GM19395 (cell line): ENCODE results near the gene EPB42.
"Not testable (repeated sequence)": the region's sequence is repeated elsewhere in the genome, so short reads cannot be mapped to it uniquely, and the experiment has no call there.

ENCODE experiments used
- ATAC-seq: cut with Tn5 transposase; IDR thresholded peaks from one replicate; pipeline ENCODE4 v1.9.1; 2021; ENCODE audit warnings: mild to moderate bottlenecking, moderate library complexity; ENCODE audit not compliant: unreplicated experiment

Gene EPB42

GRCh38 chr15:43213466-43213865 lies 7.4 kb downstream of the EPB42 start:
- ATAC-seq = no peak

DNA sequence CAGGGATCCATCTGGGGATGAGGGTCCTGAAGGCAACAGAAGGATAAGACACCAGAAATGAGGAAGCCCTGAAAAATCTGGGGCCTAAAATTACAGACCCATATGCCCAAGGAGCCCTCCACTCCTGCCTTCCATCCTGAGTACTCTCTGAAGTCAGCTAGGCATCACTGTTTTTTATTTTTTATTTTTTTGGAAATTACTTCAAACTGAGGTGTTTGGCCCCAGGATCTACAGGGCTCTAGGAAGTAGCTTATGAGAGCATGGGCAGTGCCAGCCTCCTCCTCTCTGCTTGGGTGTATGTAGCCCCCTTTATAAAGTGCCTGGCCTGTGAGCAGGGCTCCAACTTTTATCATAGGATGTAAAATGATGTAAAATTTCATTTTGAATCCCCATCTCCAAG lies 7.9 kb downstream of the EPB42 start:
- ATAC-seq = no peak

DNA sequence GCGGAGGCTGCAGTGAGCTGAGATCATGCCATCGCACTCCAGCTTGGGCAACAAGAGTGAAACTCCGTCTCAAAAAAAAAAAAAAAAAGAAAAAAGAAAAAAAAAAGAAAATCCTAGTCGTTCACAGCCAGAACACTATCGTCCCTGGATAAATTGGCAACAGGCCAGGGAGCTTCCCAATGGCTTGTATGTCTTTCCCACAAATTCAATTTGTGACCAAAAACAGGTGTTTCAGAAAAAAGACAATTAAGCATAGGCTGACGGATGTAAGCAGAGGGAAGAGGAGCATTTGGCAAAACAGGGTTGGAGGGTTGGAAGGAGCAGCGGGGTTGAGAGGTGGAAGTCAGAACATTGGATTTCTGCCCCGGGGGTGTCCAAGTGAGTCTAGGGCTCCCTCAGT lies 8.5 kb downstream of the EPB42 start:
- no peak for ATAC-seq

- ATAC-seq = no peak
Observed at GRCh38 chr15:43211224-43211735, 9.5 kb downstream of the EPB42 start.

DNA sequence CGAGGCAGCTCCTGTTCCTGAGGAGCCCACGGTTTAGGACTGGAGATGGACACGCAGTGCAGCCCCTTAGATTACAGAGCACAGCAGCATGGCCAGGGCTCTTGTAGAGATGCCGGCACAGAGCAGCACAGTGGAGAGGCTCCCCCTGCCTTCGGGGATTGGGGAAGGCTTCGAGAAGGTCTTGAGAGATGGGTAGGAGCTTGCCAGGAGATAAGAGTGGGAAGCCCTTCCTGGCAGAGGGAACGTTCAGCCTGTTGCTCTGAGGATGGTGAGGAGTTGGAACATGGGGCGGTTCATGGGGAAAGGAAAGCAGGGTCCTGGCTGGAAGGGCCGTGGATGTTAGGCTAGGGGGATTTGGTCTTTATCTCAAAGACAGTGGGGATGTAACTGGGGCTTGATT lies 10.0 kb downstream of the EPB42 start:
- ATAC-seq = no peak

DNA sequence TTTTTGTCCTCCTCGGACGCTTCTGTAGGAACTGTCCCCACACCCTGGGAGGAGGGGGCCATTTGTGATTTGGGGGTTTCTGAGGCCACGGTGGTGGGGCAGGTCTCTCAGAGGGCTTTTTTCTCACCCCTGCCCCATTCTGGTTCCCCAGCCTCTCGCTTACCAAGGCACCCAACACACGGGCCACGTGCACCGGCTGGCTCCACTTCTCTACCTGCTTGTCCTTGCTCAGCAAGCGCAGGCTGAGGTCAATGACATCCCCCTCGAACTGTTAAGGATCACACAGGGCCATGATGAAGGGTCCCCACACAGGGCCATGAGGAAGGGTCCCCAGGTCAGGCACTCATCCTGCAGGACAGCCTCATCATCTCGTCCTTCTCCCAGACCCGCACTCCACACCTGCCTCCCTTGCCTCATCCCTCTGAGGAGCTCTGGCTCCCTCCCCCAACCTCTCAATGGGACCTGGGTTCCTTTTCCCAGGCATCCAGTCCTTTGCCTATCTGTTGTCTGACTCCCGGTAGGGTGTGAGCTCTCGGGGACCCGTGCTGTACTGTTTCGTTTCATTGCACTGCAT lies 10.6 kb downstream of the EPB42 start:
- no peak for ATAC-seq

DNA sequence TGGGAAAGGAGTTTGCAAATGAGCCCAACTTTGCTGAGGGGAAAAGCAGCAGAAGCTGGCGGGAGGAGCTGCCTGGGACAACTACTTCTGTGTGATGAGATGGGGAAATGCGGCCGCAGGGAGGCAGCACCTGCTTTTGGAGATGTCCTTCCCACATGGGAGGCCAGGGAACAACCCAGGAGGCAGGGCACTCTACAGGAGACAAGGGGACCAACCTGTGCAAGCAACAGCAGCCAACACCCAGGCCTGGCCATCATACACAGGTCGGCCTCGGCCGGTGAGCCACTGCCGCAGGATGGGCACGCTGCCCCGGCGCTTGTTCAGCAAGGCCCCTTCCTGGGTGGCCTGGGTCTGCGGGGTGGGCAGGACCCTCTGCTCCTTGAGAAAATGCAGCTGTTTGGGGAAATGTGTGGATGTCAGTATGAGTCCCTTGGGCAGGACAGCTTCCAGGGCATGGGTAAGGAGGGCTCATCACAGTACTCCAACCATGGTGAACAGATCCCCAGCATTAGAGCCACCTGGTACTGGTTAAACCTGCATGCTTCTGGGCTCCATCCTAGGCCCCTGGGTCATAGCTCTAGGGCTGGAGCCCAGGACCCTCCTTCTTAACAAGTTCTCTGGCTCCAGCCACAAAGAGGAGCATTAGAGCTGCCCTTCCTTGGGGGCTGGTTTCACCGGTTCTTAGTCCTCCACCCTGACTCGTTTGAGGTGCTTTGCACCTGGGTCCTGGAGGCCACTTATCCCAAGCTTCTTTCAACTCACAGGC lies 11.6 kb downstream of the EPB42 start:
- no peak for ATAC-seq

GRCh38 chr15:43208052-43209002 lies 12.5 kb downstream of the EPB42 start:
- ATAC-seq = no peak

DNA sequence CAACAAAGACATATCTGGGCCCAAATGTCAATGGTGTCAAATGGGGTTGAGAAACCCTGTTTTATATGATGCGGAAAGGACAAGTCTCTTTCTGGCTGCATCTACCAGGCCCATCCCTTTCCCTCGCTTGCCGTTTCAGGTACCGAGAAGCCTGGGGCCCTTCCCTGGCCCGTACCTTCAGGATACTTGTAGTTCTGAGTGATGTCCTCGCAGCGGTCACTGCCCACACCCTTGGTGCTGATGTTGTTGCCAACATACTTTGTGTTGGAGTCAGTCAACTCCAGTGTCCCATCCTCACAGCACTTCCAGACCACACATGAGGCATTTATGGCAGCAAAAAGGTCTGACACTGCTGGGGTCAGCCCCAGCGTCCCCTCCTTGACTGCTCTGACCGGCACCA lies 13.8 kb downstream of the EPB42 start:
- ATAC-seq = no peak

GRCh38 chr15:43206054-43206453 lies 14.8 kb downstream of the EPB42 start:
- no peak for ATAC-seq

GRCh38 chr15:43204016-43204901 lies 16.6 kb downstream of the EPB42 start:
- no peak for ATAC-seq

- ATAC-seq = no peak
Observed at GRCh38 chr15:43199945-43200488, 20.8 kb downstream of the EPB42 start.

- no peak for ATAC-seq
Observed at GRCh38 chr15:43198992-43199391, 21.8 kb downstream of the EPB42 start.

GRCh38 chr15:43198556-43198955 lies 22.3 kb downstream of the EPB42 start:
- not testable (repeated sequence) for ATAC-seq

GRCh38 chr15:43197773-43198172 lies 23.0 kb downstream of the EPB42 start:
- ATAC-seq = not testable (repeated sequence)

- ATAC-seq = no peak
Observed at GRCh38 chr15:43196760-43197548, 23.9 kb downstream of the EPB42 start.

- no peak for ATAC-seq
Observed at GRCh38 chr15:43194795-43195194, 26.0 kb downstream of the EPB42 start.

GRCh38 chr15:43193710-43194109 lies 27.1 kb downstream of the EPB42 start:
- no peak for ATAC-seq

- ATAC-seq = no peak
Observed at GRCh38 chr15:43190178-43190577, 30.6 kb downstream of the EPB42 start.
